GM10248 (cell line): ENCODE measurements around the gene PHLPP1.

Experiments used
- CTCF ChIA-PET: fragments of 300-600 bp; sonication (Branson Sonifier 250); formaldehyde crosslinking; extraction: SDS; loops from one replicate; lab custom pipeline; 2021; ENCODE audit warnings: antibody characterized with exemption; lab: Yijun Ruan, JAX
- POLR2A ChIA-PET: fragments of 350-650 bp; sonication (Branson Sonifier 250); formaldehyde crosslinking; extraction: SDS; loops from one replicate; lab custom pipeline; 2020; ENCODE audit warnings: antibody characterized with exemption; lab: Yijun Ruan, JAX
- DNase-seq: peaks from one replicate; pipeline ENCODE4 v3.0.0; 2012; ENCODE audit errors: extremely low spot score
- CTCF ChIP-seq: IDR thresholded peaks from 2 replicates; pipeline ENCODE4 v1.5.1; 2012; ENCODE audit warnings: mild to moderate bottlenecking, low read depth; ENCODE audit errors: extremely low read depth, missing control alignments, control extremely low read depth

The PHLPP1 gene

DNA sequence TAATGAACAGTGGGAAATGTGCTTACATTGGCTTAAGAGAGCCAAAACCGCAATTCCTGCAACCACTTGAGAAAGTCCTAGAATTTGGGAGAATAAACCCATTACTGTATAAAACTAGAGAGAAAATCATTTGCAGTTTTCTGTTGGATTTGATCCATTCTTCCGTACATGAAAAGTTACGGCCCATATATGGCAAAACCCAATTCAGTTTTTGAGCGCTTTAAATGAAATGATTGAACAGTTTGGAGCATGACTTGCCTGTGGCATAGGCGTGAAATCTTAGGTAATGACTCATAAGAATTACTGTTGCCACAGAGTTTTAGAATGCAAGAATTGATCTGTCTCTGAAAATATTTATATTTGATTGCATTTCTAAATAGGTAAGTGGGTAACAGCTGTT lies 52.0 kb downstream of the PHLPP1 start:
- TF ChIP-seq CTCF, result no peak
- DNase-seq, result no peak
- ChIA-PET POLR2A (no interaction called here), CTCF (interaction anchor here (1.5 kb wide), 1 partner anchor 14 kb away, joined by 4 read pairs; no protein-coding TSS in a partner anchor)

- CTCF ChIA-PET, result interaction anchor here (1.5 kb wide), 1 partner anchor 15 kb away, joined by 4 read pairs; no protein-coding TSS in a partner anchor
- POLR2A ChIA-PET, result no interaction called here
- DNase-seq, result no peak
- no peak for TF ChIP-seq CTCF
These were observed 52.7 kb downstream of the PHLPP1 start for GRCh38 chr18:62767836-62768557.

DNA sequence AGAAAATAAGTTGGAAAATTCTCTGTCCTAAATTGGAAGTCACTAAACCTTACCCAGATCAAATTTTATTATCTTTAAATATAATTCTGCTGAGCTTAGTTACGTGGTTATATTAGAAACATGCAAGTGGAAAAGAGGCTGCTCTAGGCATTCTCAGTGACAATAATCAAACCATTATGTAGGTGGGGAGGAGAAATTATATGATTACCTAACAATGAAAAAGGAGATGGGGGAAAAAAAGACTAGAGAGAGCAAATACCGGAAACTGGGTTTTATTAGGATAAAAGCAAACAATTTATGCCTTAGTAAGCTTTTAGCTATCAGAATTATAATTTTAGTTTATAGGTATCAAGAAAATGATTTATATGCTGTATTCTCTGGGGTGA lies 53.2 kb downstream of the PHLPP1 start:
- POLR2A ChIA-PET, result no interaction called here

GRCh38 chr18:62769216-62769615 lies 53.9 kb downstream of the PHLPP1 start:
- no peak for DNase-seq
- ChIA-PET POLR2A (no interaction called here), CTCF (no interaction called here)
- TF ChIP-seq CTCF, result no peak

More for the DNA sequence above, 53.2 kb downstream of the PHLPP1 start:
- DNase-seq, result no peak
- CTCF ChIA-PET, result interaction anchor here (1.5 kb wide), 1 partner anchor 16 kb away, joined by 4 read pairs; no protein-coding TSS in a partner anchor
- no peak for TF ChIP-seq CTCF

- POLR2A ChIA-PET, result no interaction called here
- TF ChIP-seq CTCF, result no peak
- CTCF ChIA-PET, result no interaction called here
- peak; percentile 27 for DNase-seq
These were observed 56.3 kb downstream of the PHLPP1 start for GRCh38 chr18:62771494-62772270.

DNA sequence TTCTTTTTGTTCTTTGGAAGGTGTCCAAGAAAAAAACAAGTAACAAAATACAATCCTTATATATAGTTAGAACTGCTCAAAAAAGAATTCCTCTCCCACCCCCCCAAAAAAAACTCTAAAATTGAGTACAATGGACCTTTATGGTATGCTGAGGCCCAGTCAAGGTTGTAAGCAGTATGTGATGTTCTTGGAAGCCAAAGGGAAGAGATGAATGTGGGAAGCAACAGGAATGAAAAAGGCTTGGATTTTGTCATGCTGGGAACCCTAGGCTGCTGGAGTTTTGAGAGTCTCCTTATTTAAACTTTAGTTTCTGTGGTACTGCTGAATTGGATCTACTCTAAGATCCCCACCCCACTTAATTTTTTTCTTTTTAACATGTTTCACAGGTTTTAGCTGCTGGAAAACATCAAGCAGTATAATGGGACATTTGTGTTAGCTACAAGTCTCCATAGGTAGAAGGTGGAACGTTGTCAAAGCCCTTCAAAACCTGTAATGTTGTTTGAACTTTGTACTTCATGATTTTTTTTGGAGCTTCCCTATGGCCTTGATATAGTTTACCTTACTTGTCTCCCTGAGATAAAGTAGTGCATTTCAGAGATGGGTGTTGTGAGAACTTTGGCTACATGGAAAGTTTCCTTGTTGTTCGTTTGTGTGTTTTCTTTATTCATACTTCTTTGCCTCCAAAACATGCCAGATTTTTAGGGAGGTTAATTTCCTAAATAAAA lies 57.7 kb downstream of the PHLPP1 start:
- no peak for TF ChIP-seq CTCF
- DNase-seq, result no peak
- CTCF ChIA-PET, result interaction anchor here (1.0 to 2.7 kb wide), 3 partner anchors 9 to 14 kb away, joined by 3 to 14 read pairs (median 3); no protein-coding TSS in a partner anchor
- POLR2A ChIA-PET, result no interaction called here
